DOHH2 (cell line): ENCODE results near the gene PRG2.

ENCODE experiments used
- EZH2phosphoT487 ChIP-seq: fragments of 200-600 bp; sonication (generic); IDR thresholded peaks from 2 replicates; pipeline ENCODE4 v1.6.1; 2017; ENCODE audit warnings: borderline replicate concordance, mild to moderate bottlenecking, antibody characterized with exemption, low read length, moderate library complexity, mixed read lengths
- TF ChIP-seq, protein P1 (sequence below): fragments of 200-600 bp; sonication (generic); IDR thresholded peaks from one replicate; pipeline ENCODE4 v1.5.1; 2014; ENCODE audit warnings: antibody characterized with exemption, mild to moderate bottlenecking, low read depth, low read length; ENCODE audit not compliant: poor library complexity, severe bottlenecking

DNA sequence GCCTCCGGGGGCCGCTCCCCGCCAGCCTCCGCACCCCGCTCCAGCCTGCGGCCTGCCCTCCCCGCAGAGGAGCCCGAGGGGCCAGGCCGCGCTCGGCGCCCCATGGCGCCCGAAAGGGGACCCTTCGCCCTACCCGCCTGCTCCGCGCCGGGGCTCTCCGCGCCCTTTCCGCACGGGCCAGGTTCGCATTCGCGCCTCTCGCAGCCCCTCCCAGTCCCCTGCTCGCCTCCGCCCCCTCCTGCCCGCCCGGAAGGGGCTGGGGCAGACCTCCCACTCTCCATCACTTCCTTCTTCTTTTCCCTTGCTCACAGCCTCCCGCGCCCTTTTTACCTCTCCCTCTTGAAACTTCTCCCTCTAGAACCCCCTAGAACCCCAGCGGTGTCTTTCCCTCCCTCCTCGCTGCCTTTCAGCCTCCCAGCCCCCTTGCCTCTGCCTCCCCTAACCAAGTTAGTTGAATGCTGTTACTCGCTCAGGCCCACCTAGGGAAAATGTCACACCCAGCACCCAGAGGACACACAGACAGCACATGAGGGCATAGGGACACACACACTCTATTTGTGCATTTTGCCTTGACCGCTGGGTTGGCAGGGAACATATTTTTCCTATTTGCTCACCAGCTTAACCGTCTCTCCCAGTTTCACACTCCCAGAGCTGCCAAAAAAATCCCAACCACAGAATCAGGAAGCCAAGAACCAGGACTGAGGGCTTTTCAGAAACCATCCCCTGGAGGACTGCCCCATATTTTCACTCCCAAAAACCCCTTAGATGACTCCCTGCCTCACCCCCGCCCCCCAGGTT is 36.7 kb upstream of the PRG2 start, which contains the start of gene SLC43A3:
- TF ChIP-seq, protein P1, sequence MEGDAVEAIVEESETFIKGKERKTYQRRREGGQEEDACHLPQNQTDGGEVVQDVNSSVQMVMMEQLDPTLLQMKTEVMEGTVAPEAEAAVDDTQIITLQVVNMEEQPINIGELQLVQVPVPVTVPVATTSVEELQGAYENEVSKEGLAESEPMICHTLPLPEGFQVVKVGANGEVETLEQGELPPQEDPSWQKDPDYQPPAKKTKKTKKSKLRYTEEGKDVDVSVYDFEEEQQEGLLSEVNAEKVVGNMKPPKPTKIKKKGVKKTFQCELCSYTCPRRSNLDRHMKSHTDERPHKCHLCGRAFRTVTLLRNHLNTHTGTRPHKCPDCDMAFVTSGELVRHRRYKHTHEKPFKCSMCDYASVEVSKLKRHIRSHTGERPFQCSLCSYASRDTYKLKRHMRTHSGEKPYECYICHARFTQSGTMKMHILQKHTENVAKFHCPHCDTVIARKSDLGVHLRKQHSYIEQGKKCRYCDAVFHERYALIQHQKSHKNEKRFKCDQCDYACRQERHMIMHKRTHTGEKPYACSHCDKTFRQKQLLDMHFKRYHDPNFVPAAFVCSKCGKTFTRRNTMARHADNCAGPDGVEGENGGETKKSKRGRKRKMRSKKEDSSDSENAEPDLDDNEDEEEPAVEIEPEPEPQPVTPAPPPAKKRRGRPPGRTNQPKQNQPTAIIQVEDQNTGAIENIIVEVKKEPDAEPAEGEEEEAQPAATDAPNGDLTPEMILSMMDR = no peak
- TF ChIP-seq EZH2phosphoT487 = no peak
